HG02623 (cell line): Measurements from ENCODE around the gene DCP1B.

ENCODE experiments used
- ATAC-seq: cut with Tn5 transposase; IDR thresholded peaks from one replicate; pipeline ENCODE4 v1.9.1; 2021; ENCODE audit warnings: moderate library complexity; ENCODE audit not compliant: unreplicated experiment

DCP1B gene

GRCh38 chr12:1922985-1923384, 81.3 kb downstream of the DCP1B start:
- ATAC-seq: no peak

GRCh38 chr12:1922075-1922709, 82.1 kb downstream of the DCP1B start:
- ATAC-seq: no peak

- no peak for ATAC-seq
Measured at GRCh38 chr12:1920971-1921370, 83.3 kb downstream of the DCP1B start.

- ATAC-seq: no peak
Measured at GRCh38 chr12:1920436-1920835, 83.8 kb downstream of the DCP1B start.

GRCh38 chr12:1919763-1920162, 84.5 kb downstream of the DCP1B start:
- no peak for ATAC-seq

GRCh38 chr12:1919284-1919683, 85.0 kb downstream of the DCP1B start:
- ATAC-seq: no peak

- no peak for ATAC-seq
Measured at GRCh38 chr12:1918884-1919236, 85.4 kb downstream of the DCP1B start.

- no peak for ATAC-seq
Measured at GRCh38 chr12:1918081-1918883, 86.0 kb downstream of the DCP1B start, which contains the start of gene CACNA2D4. TSS of gene CACNA2D4 (minus strand) at chr12:1918652. CDS start at chr12:1918473, 179 bp downstream.

GRCh38 chr12:1917172-1918070, 86.8 kb downstream of the DCP1B start:
- ATAC-seq: no peak

- ATAC-seq: no peak
Measured at GRCh38 chr12:1916371-1917171, 87.7 kb downstream of the DCP1B start.

- ATAC-seq: no peak
Measured at GRCh38 chr12:1915082-1915968, 88.9 kb downstream of the DCP1B start.

- ATAC-seq: no peak
Measured at GRCh38 chr12:1914114-1914911, 89.9 kb downstream of the DCP1B start.

GRCh38 chr12:1913377-1914113, 90.7 kb downstream of the DCP1B start:
- no peak for ATAC-seq

GRCh38 chr12:1912580-1913376, 91.5 kb downstream of the DCP1B start:
- ATAC-seq: no peak

GRCh38 chr12:1911598-1912575, 92.4 kb downstream of the DCP1B start:
- ATAC-seq: no peak

- ATAC-seq: no peak
Measured at GRCh38 chr12:1910468-1910867, 93.8 kb downstream of the DCP1B start.
